K562 (cell line): Measurements from ENCODE around the gene HS3ST3B1. TPM values are rescaled to one million over a fixed set of nuclear protein-coding genes. Genes with fewer than 3 reads are reported as not detected.
A peak's percentile ranks its signal among the peaks of the same experiment; 100 is the strongest.

Experiments used
- ATAC-seq: fragments of 200-7000 bp; cut with Tn5 transposase; 3 replicates; pipeline ENCODE4 v1.9.1; 2020; ENCODE audit warnings: moderate library complexity
- BruUV-seq: library from RNA; stranded (reverse); fragments of 400-500 nt; replicated peaks from 2 replicates; lab custom pipeline; 2021; lab: Mats Ljungman, UMichigan
- CTCF ChIA-PET: fragments of 300-600 bp; formaldehyde crosslinking; extraction: SDS; loops from one replicate; lab custom pipeline; 2021; ENCODE audit warnings: low intra/inter-chr PET ratio; lab: Yijun Ruan, JAX
- POLR2A ChIA-PET: fragments of 300-600, 350-650 bp; sonication (Branson Sonifier 250); formaldehyde crosslinking; extraction: SDS; loops from one replicate; lab custom pipeline; 2021; ENCODE audit warnings: antibody characterized with exemption, inconsistent platforms; lab: Yijun Ruan, JAX
- DNase-seq, 4 experiments: peaks; one replicate each; pipeline versions ENCODE4 v3.0.0 to v3.0.0-alpha.2; 2011 to 2018; ENCODE audit warnings: low spot score in 3 of 4, mixed read lengths in 3 of 4; ENCODE audit errors: extremely low read depth in 1 of 4
- FAIRE-seq: peaks from 2 replicates; lab custom pipeline; 2011; peaks lifted over from hg19 to GRCh38; lab: Jason Lieb, UNC
- H2AFZ ChIP-seq: 2 replicates; pipeline ENCODE4 v1.6.0; 2011; ENCODE audit warnings: low read depth, low read length, control low read depth, inconsistent platforms
- H3K27ac ChIP-seq: fragments of 200-600 bp; 3 replicates; pipeline ENCODE4 v1.8.0; 2011; ENCODE audit warnings: low read depth, mild to moderate bottlenecking, control low read depth, inconsistent platforms, low read length, moderate library complexity, mixed read lengths; ENCODE audit errors: extremely low read depth
- H3K27me3 ChIP-seq, 2 experiments: fragments of 300-600 bp in 1 of 2; 2 replicates in 1 of 2; 3 replicates in 1 of 2; pipeline versions ENCODE4 v1.6.0 to v1.8.0; 2011; ENCODE audit warnings: inconsistent platforms in 2 of 2, low read length in 2 of 2, mild to moderate bottlenecking in 1 of 2, mixed read lengths in 1 of 2, moderate library complexity in 1 of 2; ENCODE audit not compliant: control insufficient read depth in 2 of 2, insufficient read depth in 2 of 2
- H3K36me3 ChIP-seq: fragments of 300-600 bp; 3 replicates; pipeline ENCODE4 v1.8.0; 2011; ENCODE audit warnings: mild to moderate bottlenecking, low read length, inconsistent platforms; ENCODE audit not compliant: control insufficient read depth, insufficient read depth
- H3K4me1 ChIP-seq, 2 experiments: fragments of 200-600 bp in 1 of 2; replicated peaks in 1 of 2; 2 replicates in 1 of 2; 3 replicates in 1 of 2; pipeline versions ENCODE4 v1.5.1 to v1.8.0; 2011; ENCODE audit warnings: inconsistent platforms in 2 of 2, low read length in 2 of 2, mild to moderate bottlenecking in 1 of 2, mixed read lengths in 1 of 2, moderate library complexity in 1 of 2; ENCODE audit not compliant: control insufficient read depth in 2 of 2, insufficient read depth in 2 of 2
- H3K4me2 ChIP-seq: 2 replicates; pipeline ENCODE4 v1.6.1; 2011; ENCODE audit warnings: low read length, control low read depth, inconsistent platforms, mixed read lengths; ENCODE audit not compliant: insufficient read depth
- H3K4me3 ChIP-seq: fragments of 200-600 bp; sonication (generic), shearing (Covaris generic); 2 replicates; pipeline ENCODE4 v1.5.1; 2016; ENCODE audit warnings: control low read depth, inconsistent platforms
- H3K79me2 ChIP-seq: fragments of 200-600 bp; 3 replicates; pipeline ENCODE4 v1.8.0; 2011; ENCODE audit warnings: low read length, inconsistent platforms; ENCODE audit not compliant: control insufficient read depth, insufficient read depth
- H3K9ac ChIP-seq, 2 experiments: 2 replicates each; pipeline versions ENCODE4 v1.6.0 to v1.6.1; 2011; ENCODE audit warnings: low read depth in 2 of 2, low read length in 2 of 2, control low read depth in 1 of 2, inconsistent platforms in 1 of 2, mild to moderate bottlenecking in 1 of 2, mixed read lengths in 1 of 2; ENCODE audit not compliant: insufficient read depth in 1 of 2
- H3K9me1 ChIP-seq: one replicate; pipeline ENCODE4 v1.6.0; 2011; ENCODE audit warnings: inconsistent platforms, mild to moderate bottlenecking, low read length, moderate library complexity; ENCODE audit not compliant: control insufficient read depth, insufficient read depth
- H3K9me3 ChIP-seq: replicated peaks from 2 replicates; pipeline ENCODE4 v1.5.1; 2011; ENCODE audit warnings: low read depth, low read length, inconsistent platforms; ENCODE audit not compliant: control insufficient read depth, insufficient read depth
- H4K20me1 ChIP-seq: replicated peaks from 2 replicates; pipeline ENCODE4 v1.6.1; 2011; ENCODE audit warnings: low read length, inconsistent platforms, mixed read lengths; ENCODE audit not compliant: control insufficient read depth, insufficient read depth
- CBFA2T3 ChIP-seq: fragments of 450-650 bp; IDR thresholded peaks from 2 replicates; pipeline ENCODE4 v1.6.1; 2017
- EP300 ChIP-seq: IDR thresholded peaks from 2 replicates; pipeline ENCODE4 v1.6.1; 2012; ENCODE audit warnings: low read length, improper control_type of control experiment
- ESRRA ChIP-seq: fragments of 450-650 bp; IDR thresholded peaks from 2 replicates; pipeline ENCODE4 v1.6.1; 2014; ENCODE audit warnings: low read depth, mild to moderate bottlenecking, moderate library complexity, borderline replicate concordance
- GATA2 ChIP-seq: sonication (generic); formaldehyde crosslinking; IDR thresholded peaks from 2 replicates; pipeline ENCODE4 v1.4.0; 2020; ENCODE audit warnings: mild to moderate bottlenecking, missing genetic modification reagents
- MAZ ChIP-seq, 2 experiments: fragments of 450-650 bp in 1 of 2; sonication (generic) in 1 of 2; formaldehyde crosslinking; IDR thresholded peaks in 1 of 2; conservative IDR thresholded peaks in 1 of 2; 2 replicates each; pipeline versions ENCODE4 v1.4.0 to v1.5.0; 2020; ENCODE audit warnings: mild to moderate bottlenecking in 1 of 2, missing genetic modification reagents in 1 of 2
- MYBL2 ChIP-seq, 2 experiments: fragments of 450-650 bp in 1 of 2; sonication (generic) in 1 of 2; formaldehyde crosslinking in 1 of 2; IDR thresholded peaks; 2 replicates each; pipeline versions ENCODE4 v1.6.1 to v1.8.1; 2017 to 2022; ENCODE audit warnings: borderline replicate concordance in 1 of 2, inconsistent platforms in 1 of 2, low read depth in 1 of 2, mild to moderate bottlenecking in 1 of 2, missing genetic modification reagents in 1 of 2, moderate library complexity in 1 of 2
- NFRKB ChIP-seq: fragments of 450-650 bp; IDR thresholded peaks from 2 replicates; pipeline ENCODE4 v1.6.1; 2016; ENCODE audit warnings: low read depth
- NR2C1 ChIP-seq, 2 experiments: fragments of 450-650 bp; IDR thresholded peaks; 2 replicates each; pipeline ENCODE4 v1.6.1; 2017; ENCODE audit warnings: mild to moderate bottlenecking in 2 of 2, antibody characterized with exemption in 1 of 2, inconsistent platforms in 1 of 2, missing compliant biosample characterization in 1 of 2, missing genetic modification characterization in 1 of 2
- PML ChIP-seq: IDR thresholded peaks from 2 replicates; pipeline ENCODE4 v1.6.1; 2012; ENCODE audit warnings: low read length, inconsistent platforms
- POLR2H ChIP-seq: IDR thresholded peaks from 2 replicates; pipeline ENCODE4 v1.6.1; 2016; ENCODE audit warnings: missing genetic modification characterization, low read depth, mild to moderate bottlenecking, control low read depth, missing compliant biosample characterization, moderate library complexity
- SMARCA4 ChIP-seq: fragments of 450-650 bp; IDR thresholded peaks from 2 replicates; pipeline ENCODE4 v1.6.1; 2016
- SRF ChIP-seq, 2 experiments: fragments of 250-450, 450-650 bp in 1 of 2; sonication (Bioruptor Pico) in 1 of 2; sonication (generic) in 1 of 2; formaldehyde crosslinking; IDR thresholded peaks; 2 replicates each; pipeline versions ENCODE4 v1.5.0 to v1.5.1; 2020 to 2022; ENCODE audit warnings: mild to moderate bottlenecking in 1 of 2, missing genetic modification reagents in 1 of 2
- TEAD2 ChIP-seq: fragments of 450-650 bp; IDR thresholded peaks from 2 replicates; pipeline ENCODE4 v1.6.1; 2016; ENCODE audit warnings: missing genetic modification characterization, control low read depth, missing compliant biosample characterization
- ZKSCAN8 ChIP-seq: fragments of 200-800 bp; sonication (Bioruptor generic); IDR thresholded peaks from 2 replicates; pipeline ENCODE4 v1.6.1; 2016; ENCODE audit warnings: missing genetic modification characterization, missing compliant biosample characterization
- ZNF23 ChIP-seq: fragments of 250-450 bp; sonication (Bioruptor Pico); IDR thresholded peaks from 2 replicates; pipeline ENCODE4 v1.4.0; 2020; ENCODE audit warnings: mild to moderate bottlenecking
- ZNF253 ChIP-seq: fragments of 250-450 bp; sonication (Bioruptor Pico); conservative IDR thresholded peaks from 2 replicates; pipeline ENCODE4 v1.6.1; 2021; ENCODE audit warnings: mild to moderate bottlenecking
- ZNF77 ChIP-seq: fragments of 250-450 bp; sonication (Bioruptor Pico); IDR thresholded peaks from 2 replicates; pipeline ENCODE4 v1.5.0; 2020
- ZZZ3 ChIP-seq: fragments of 450-650 bp; IDR thresholded peaks from 2 replicates; pipeline ENCODE4 v1.6.1; 2016; ENCODE audit warnings: antibody characterized with exemption, mild to moderate bottlenecking, moderate library complexity
- WGBS: fragments of 100-300 bp; shearing (Covaris generic); methylation state at CpG from one replicate; pipeline ENCODE4 v1.1.6; 2016; ENCODE audit warnings: low coverage, mixed read lengths; ENCODE audit not compliant: insufficient coverage; ENCODE audit errors: missing lambda C conversion rate; 5-methylcytosine and 5-hydroxymethylcytosine counted together
- in situ Hi-C: fragments of 300-500 bp; cut with MboI; formaldehyde crosslinking; loops from 4 replicates; pipeline ENCODE4 v1.15.0; 2018; ENCODE audit warnings: inconsistent platforms, mixed read lengths
- intact Hi-C: fragments of 100-400 bp; cut with micrococcal nuclease; formaldehyde crosslinking; loops from 2 replicates; pipeline ENCODE4 v1.14.2; 2022
- polyA plus RNA-seq, 8 experiments: library from polyadenylated mRNA; depleted of rRNA in 4 of 8; stranded (reverse) in 5 of 8; unstranded in 3 of 8; fragments of >200 nt; fragmentation: Nextera tagmentation in 2 of 8; fragmentation: Illumina TruSeq in 1 of 8; extraction: Ambion mirVana in 2 of 8; extraction: Trizol in 1 of 8; gene quantifications; 2 replicates each; pipeline versions ENCODE4 v1.2.1 to v1.2.3, GENCODE V29; 2011 to 2014; ENCODE audit warnings: inconsistent platforms in 1 of 8, missing spikeins in 1 of 8
- total RNA-seq, 7 experiments: library from RNA; depleted of rRNA in 6 of 7; stranded (reverse); fragments of >200 nt in 6 of 7; fragmentation: Illumina TruSeq in 2 of 7; extraction: Trizol in 2 of 7; gene quantifications; 2 replicates each; pipeline versions ENCODE4 v1.2.1 to v1.2.3, GENCODE V29; 2011 to 2021; ENCODE audit warnings: low replicate concordance in 1 of 7
- TF ChIP-seq, protein P1 (sequence below): fragments of 250-450 bp; sonication (Bioruptor Pico); IDR thresholded peaks from 2 replicates; pipeline ENCODE4 v1.4.0; 2020; ENCODE audit warnings: mild to moderate bottlenecking

Gene HS3ST3B1
- total and polyA plus RNA-seq, 9 of the 15 experiments (the other 6 are each of a cell fraction or from before 2014, with no cell fraction given), result 1.9 to 12.9 (median 3.7) TPM

- TF ChIP-seq SRF (CRISPR knock-in tag; IDR thresholded peaks at IDR 0.05), result peak in 1 of 2 experiments; percentile 75; a peak in 1 of 4 replicates
- peak; percentile 69 for TF ChIP-seq EP300
- peak; percentile 27; the same call in 1 of the 2 replicates for TF ChIP-seq MYBL2 (IDR thresholded peaks at IDR 0.05; ENCODE audit: low read depth)
- TF ChIP-seq MYBL2 (CRISPR knock-in tag; IDR thresholded peaks at IDR 0.05; ENCODE audit: borderline replicate concordance), result no peak
- TF ChIP-seq POLR2H (tag), result 0 out of 2 replicates have a peak, but pooled peaks have one; percentile 38
- TF ChIP-seq MAZ (CRISPR knock-in tag; conservative IDR thresholded peaks at IDR 0.05 in 1 of 2, IDR thresholded peaks at IDR 0.05 in 1 of 2), result 0 out of 4 replicates have a peak, but pooled peaks of 1 of the 2 experiments have one; percentile 15
- TF ChIP-seq CBFA2T3, result peak; percentile 24; the same call in 1 of the 2 replicates
- TF ChIP-seq TEAD2 (tag), result no peak
- TF ChIP-seq ZNF77, result no peak
- peak; percentile 74 for TF ChIP-seq SMARCA4
- TF ChIP-seq, all 486 proteins: peak for 30
Observed at GRCh38 chr17:14331225-14331981, 30.5 kb downstream of the HS3ST3B1 start (continued).

GRCh38 chr17:14331982-14332298 is 31.1 kb downstream of the HS3ST3B1 start:
- Histone ChIP-seq H3K4me2 (peak overlapping the region; percentile 31), H3K36me3 (no peaks in the 10 kb centered on the region), H3K79me2 (peaks cover 29% of the 10 kb centered on the region), H3K9me3 (no peaks in the 10 kb centered on the region), H3K4me1 (peaks cover 18 to 55% of the 10 kb centered on the region in 2 experiments; a peak in 4 of 5 replicates), H3K27me3 (no peaks in the 10 kb centered on the region), H3K4me3 (no peak overlapping the region), H3K9me1 (no peaks in the 10 kb centered on the region), H3K9ac (peak overlapping the region in 1 of 2 experiments; percentile 23; a peak in 1 of 4 replicates), H3K27ac (peak overlapping the region; percentile 80), H4K20me1 (no peaks in the 10 kb centered on the region), H2AFZ (peak overlapping the region; percentile 38; the same call in 1 of the 2 replicates)
- DNase-seq (no peak), ATAC-seq (peak; percentile 47), FAIRE-seq (no peak)
- in situ Hi-C loops (no loop called here), intact Hi-C loops (no loop called here)
- POLR2A ChIA-PET, result interaction anchor here (0.6 to 1.0 kb wide), 3 partner anchors 8 to 792 kb away, joined by 3 read pairs; no protein-coding TSS in a partner anchor
- CTCF ChIA-PET, result no interaction called here
- no TSS peak for BruUV-seq
- WGBS, result no CpG with 5 or more reads among the region's 3 CpGs
- TF ChIP-seq GATA2 (0 out of 2 replicates have a peak, but pooled peaks have one; percentile 36), NFRKB (0 out of 2 replicates have a peak, but pooled peaks have one; percentile 2), ESRRA (0 out of 2 replicates have a peak, but pooled peaks have one; percentile 40), SMARCA4 (peak; percentile 6; the same call in 1 of the 2 replicates), NR2C1 (IDR thresholded peaks at IDR 0.05) (peak; percentile 39; the same call in 1 of the 2 replicates), NR2C1 (tag; IDR thresholded peaks at IDR 0.05) (peak; percentile 70; the same call in 1 of the 2 replicates), ZNF253 (no peak), ZZZ3 (no peak), ZNF23 (no peak), PML (no peak), ZKSCAN8 (CRISPR knock-in tag) (no peak)
- TF ChIP-seq, protein P1, sequence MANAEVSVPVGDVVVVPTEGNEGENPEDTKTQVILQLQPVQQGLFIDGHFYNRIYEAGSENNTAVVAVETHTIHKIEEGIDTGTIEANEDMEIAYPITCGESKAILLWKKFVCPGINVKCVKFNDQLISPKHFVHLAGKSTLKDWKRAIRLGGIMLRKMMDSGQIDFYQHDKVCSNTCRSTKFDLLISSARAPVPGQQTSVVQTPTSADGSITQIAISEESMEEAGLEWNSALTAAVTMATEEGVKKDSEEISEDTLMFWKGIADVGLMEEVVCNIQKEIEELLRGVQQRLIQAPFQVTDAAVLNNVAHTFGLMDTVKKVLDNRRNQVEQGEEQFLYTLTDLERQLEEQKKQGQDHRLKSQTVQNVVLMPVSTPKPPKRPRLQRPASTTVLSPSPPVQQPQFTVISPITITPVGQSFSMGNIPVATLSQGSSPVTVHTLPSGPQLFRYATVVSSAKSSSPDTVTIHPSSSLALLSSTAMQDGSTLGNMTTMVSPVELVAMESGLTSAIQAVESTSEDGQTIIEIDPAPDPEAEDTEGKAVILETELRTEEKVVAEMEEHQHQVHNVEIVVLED, result no peak
